HG03558 (cell line): ENCODE results near the gene CAMK2D.
"Not testable (repeated sequence)": the region's sequence is repeated elsewhere in the genome, so short reads cannot be mapped to it uniquely, and the experiment has no call there.

Source experiments
- ATAC-seq: cut with Tn5 transposase; IDR thresholded peaks from one replicate; pipeline ENCODE4 v1.9.1; 2021; ENCODE audit warnings: moderate number of reproducible peaks; ENCODE audit not compliant: unreplicated experiment; ENCODE audit errors: extremely low read depth

CAMK2D gene

GRCh38 chr4:113763923-113764322 is 2.4 kb upstream of the CAMK2D start:
- not testable (repeated sequence) for ATAC-seq

GRCh38 chr4:113763029-113763285 is 1.4 kb upstream of the CAMK2D start:
- ATAC-seq, result no peak

- ATAC-seq, result peak; percentile 31
Measured at GRCh38 chr4:113762186-113763028, 869 bp upstream of the CAMK2D start.

- ATAC-seq, result no peak
Measured at GRCh38 chr4:113760795-113761619, 531 bp downstream of the CAMK2D start.

GRCh38 chr4:113760094-113760794 is 1.3 kb downstream of the CAMK2D start:
- no peak for ATAC-seq

- no peak for ATAC-seq
Measured at GRCh38 chr4:113759696-113760093, 1.8 kb downstream of the CAMK2D start.

GRCh38 chr4:113758372-113758771 is 3.2 kb downstream of the CAMK2D start:
- no peak for ATAC-seq

GRCh38 chr4:113757486-113757885 is 4.1 kb downstream of the CAMK2D start:
- ATAC-seq, result no peak

- peak; percentile 78 for ATAC-seq
Measured at GRCh38 chr4:113756005-113756410, 5.5 kb downstream of the CAMK2D start.

GRCh38 chr4:113750734-113751133 is 10.8 kb downstream of the CAMK2D start:
- ATAC-seq, result no peak

- no peak for ATAC-seq
Measured at GRCh38 chr4:113750296-113750695, 11.2 kb downstream of the CAMK2D start.

GRCh38 chr4:113749178-113749577 is 12.4 kb downstream of the CAMK2D start:
- ATAC-seq, result no peak

GRCh38 chr4:113747949-113748348 is 13.6 kb downstream of the CAMK2D start:
- no peak for ATAC-seq

- no peak for ATAC-seq
Measured at GRCh38 chr4:113745711-113746110, 15.8 kb downstream of the CAMK2D start.

- no peak for ATAC-seq
Measured at GRCh38 chr4:113744667-113745240, 16.8 kb downstream of the CAMK2D start.

- no peak for ATAC-seq
Measured at GRCh38 chr4:113743690-113744089, 17.8 kb downstream of the CAMK2D start.

GRCh38 chr4:113742643-113743042 is 18.9 kb downstream of the CAMK2D start:
- no peak for ATAC-seq

GRCh38 chr4:113741956-113742355 is 19.6 kb downstream of the CAMK2D start:
- no peak for ATAC-seq

- no peak for ATAC-seq
Measured at GRCh38 chr4:113740857-113741379, 20.6 kb downstream of the CAMK2D start.

GRCh38 chr4:113739197-113739596 is 22.3 kb downstream of the CAMK2D start:
- no peak for ATAC-seq
